CD14-positive monocyte (primary cell): ENCODE data around the gene UPB1. TPM values are rescaled to one million over a fixed set of nuclear protein-coding genes. Genes with fewer than 3 reads are reported as not detected.

ENCODE experiments used
- DNase-seq, 3 donors: peaks; one replicate each; pipeline ENCODE4 v3.0.0-alpha.2; 2011 to 2022
- H2AFZ ChIP-seq: 2 replicates; pipeline ENCODE4 v1.6.0; 2012; ENCODE audit warnings: mild to moderate bottlenecking, low read depth, low read length, inconsistent platforms; ENCODE audit not compliant: insufficient read depth, poor library complexity, severe bottlenecking
- H3K27ac ChIP-seq, 2 donors: 1 replicate in 1 of 2; 2 replicates in 1 of 2; pipeline ENCODE4 v1.5.1; 2012 to 2013; ENCODE audit warnings: low read length in 2 of 2, control low read depth in 1 of 2, inconsistent platforms in 1 of 2, low read depth in 1 of 2, mild to moderate bottlenecking in 1 of 2
- H3K27me3 ChIP-seq, 2 donors: one replicate each; pipeline versions ENCODE4 v1.6.0 to v1.6.1; 2011 to 2013; ENCODE audit warnings: low read length in 2 of 2; ENCODE audit not compliant: control insufficient read depth in 2 of 2, insufficient read depth in 2 of 2
- H3K36me3 ChIP-seq, 2 donors: replicated peaks in 1 of 2; 1 replicate in 1 of 2; 2 replicates in 1 of 2; pipeline versions ENCODE4 v1.5.1 to v1.6.1; 2012 to 2013; ENCODE audit warnings: low read length in 2 of 2, control low read depth in 1 of 2, inconsistent platforms in 1 of 2, mild to moderate bottlenecking in 1 of 2; ENCODE audit not compliant: insufficient read depth in 2 of 2, control insufficient read depth in 1 of 2
- H3K4me1 ChIP-seq, 2 donors: 1 replicate in 1 of 2; 2 replicates in 1 of 2; pipeline versions ENCODE4 v1.5.1 to v1.6.1; 2012 to 2013; ENCODE audit warnings: low read length in 2 of 2, control low read depth in 1 of 2, inconsistent platforms in 1 of 2, mild to moderate bottlenecking in 1 of 2, moderate library complexity in 1 of 2; ENCODE audit not compliant: insufficient read depth in 2 of 2, control insufficient read depth in 1 of 2
- H3K4me2 ChIP-seq: replicated peaks from 2 replicates; pipeline ENCODE3; 2012; ENCODE audit warnings: low read length, moderate library complexity, mild to moderate bottlenecking; ENCODE audit not compliant: poor library complexity, severe bottlenecking; ENCODE audit errors: extremely low read depth
- H3K4me3 ChIP-seq, 3 experiments: fragments of 200-600 bp in 1 of 3; sonication (generic) in 1 of 3; replicated peaks in 1 of 3; 1 replicate in 2 of 3; 2 replicates in 1 of 3; pipeline ENCODE4 v1.5.1; 2011 to 2013; ENCODE audit warnings: low read length in 3 of 3, mild to moderate bottlenecking in 3 of 3, control low read depth in 2 of 3, low read depth in 2 of 3, inconsistent platforms in 1 of 3, moderate library complexity in 1 of 3
- H3K79me2 ChIP-seq: 2 replicates; pipeline ENCODE4 v1.6.0; 2012; ENCODE audit warnings: mild to moderate bottlenecking, control low read depth, inconsistent platforms, low read length, moderate library complexity; ENCODE audit not compliant: insufficient read depth
- H3K9ac ChIP-seq: 2 replicates; pipeline ENCODE4 v1.6.0; 2017; ENCODE audit warnings: low read length, mild to moderate bottlenecking; ENCODE audit not compliant: insufficient read depth, poor library complexity, severe bottlenecking
- H3K9me3 ChIP-seq, 2 donors: replicated peaks in 1 of 2; 1 replicate in 1 of 2; 2 replicates in 1 of 2; pipeline versions ENCODE4 v1.5.1 to v1.6.1; 2012 to 2013; ENCODE audit warnings: low read length in 2 of 2, control low read depth in 1 of 2; ENCODE audit not compliant: control insufficient read depth in 1 of 2, insufficient read depth in 1 of 2
- H4K20me1 ChIP-seq: 2 replicates; pipeline ENCODE4 v1.6.0; 2012; ENCODE audit warnings: mild to moderate bottlenecking, low read length, control low read depth, moderate library complexity; ENCODE audit not compliant: insufficient read depth
- H3K27ac Mint-ChIP-seq, 7 donors: one replicate each; pipeline ENCODE4 v1.8.0; 2020; ENCODE audit warnings: mild to moderate bottlenecking in 7 of 7, mixed read lengths in 7 of 7, moderate library complexity in 6 of 7, inconsistent platforms in 2 of 7
- H3K27me3 Mint-ChIP-seq, 3 donors: one replicate each; pipeline ENCODE4 v1.8.0; 2021 to 2022; ENCODE audit warnings: low read depth in 3 of 3, mild to moderate bottlenecking in 3 of 3, mixed read lengths in 3 of 3, moderate library complexity in 3 of 3, inconsistent platforms in 1 of 3
- H3K36me3 Mint-ChIP-seq, 2 donors: one replicate each; pipeline ENCODE4 v1.8.0; 2020; ENCODE audit warnings: mixed read lengths in 2 of 2, inconsistent platforms in 1 of 2, mild to moderate bottlenecking in 1 of 2
- H3K4me1 Mint-ChIP-seq: one replicate; pipeline ENCODE4 v1.8.0; 2020; ENCODE audit warnings: mild to moderate bottlenecking, mixed read lengths
- H3K4me3 Mint-ChIP-seq, 2 donors: one replicate each; pipeline ENCODE4 v1.8.0; 2020; ENCODE audit warnings: mild to moderate bottlenecking in 2 of 2, mixed read lengths in 2 of 2, moderate library complexity in 1 of 2
- H3K9me3 Mint-ChIP-seq, 7 donors: one replicate each; pipeline ENCODE4 v1.8.0; 2020 to 2022; ENCODE audit warnings: mixed read lengths in 7 of 7, mild to moderate bottlenecking in 6 of 7, moderate library complexity in 6 of 7, inconsistent platforms in 2 of 7
- CTCF ChIP-seq: fragments of 200-600 bp; IDR thresholded peaks from one replicate; pipeline ENCODE4 v1.8.0; 2022; ENCODE audit warnings: antibody characterized with exemption, mild to moderate bottlenecking
- WGBS: methylation state at CpG from one replicate; pipeline ENCODE4 v1.1.5; 2013; ENCODE audit warnings: missing lambda C conversion rate; ENCODE audit not compliant: insufficient coverage; 5-methylcytosine and 5-hydroxymethylcytosine counted together
- intact Hi-C, 2 donors: fragments of 100-400 bp; cut with micrococcal nuclease; formaldehyde crosslinking; loops; one replicate each; pipeline versions ENCODE4 v1.15.0 to v1.15.1; 2023
- polyA minus RNA-seq: library from RNA; depleted of rRNA, polyadenylated mRNA; stranded (reverse); fragments of >200 nt; gene quantifications from 2 replicates; pipeline ENCODE4 v1.2.3, GENCODE V29; 2012
- polyA plus RNA-seq, 3 donors: library from polyadenylated mRNA; depleted of rRNA in 1 of 3; unstranded in 2 of 3; stranded (reverse) in 1 of 3; fragments of 300-500 nt in 2 of 3; fragments of >200 nt in 1 of 3; fragmentation: Illumina TruSeq in 2 of 3; gene quantifications; 1 replicate in 2 of 3; 2 replicates in 1 of 3; pipeline ENCODE4 v1.2.3, GENCODE V29; 2012 to 2021
- total RNA-seq, 12 experiments: library from RNA in 1 of 12; stranded (reverse) in 1 of 12; fragments of 120-200 nt in 1 of 12; gene quantifications; one replicate each; pipeline ENCODE4 v1.2.4 and lab custom pipeline; 2013 to 2026; ENCODE audit warnings: mixed read lengths in 6 of 12, inconsistent platforms in 1 of 12

The UPB1 gene
- total RNA-seq (2013): 0.15 TPM
- polyA plus RNA-seq (under 1 TPM in 2 of 3 donors, not detected in 1; 0.13 to 0.17 TPM), polyA minus RNA-seq (under 0.01 and 0.24 TPM in 2 replicates), total RNA-seq (lab: John Stamatoyannopoulos, UW) (1.2 to 48.8 (median 3.2) reads per million in 11 experiments)

GRCh38 chr22:24494528-24495364 lies at the start of gene UPB1:
Gene UPB1 (plus strand): TSS chr22:24495332. CDS start chr22:24495404, 72 bp downstream.
- peaks cover 4 to 7% of the 10 kb centered on the region in 2 donors for H3K9me3 ChIP-seq
- no peak for DNase-seq
- H3K4me3 ChIP-seq: peak within 1 kb of the TSS in 1 of 3 experiments; percentile 38
- intact Hi-C loops: loop anchor here in 1 of 2 donors (5.0 kb wide), 1 partner anchor 43 kb away; no protein-coding TSS in a partner anchor
- H3K27me3 ChIP-seq: peaks cover 12 to 23% of the 10 kb centered on the region in 2 donors
- H3K27ac Mint-ChIP-seq: peak within 1 kb of the TSS in 1 of 7 donors; percentile 77
- H3K9ac ChIP-seq: peak within 1 kb of the TSS; percentile 1
- H3K27ac ChIP-seq: no peak within 1 kb of the TSS
- peaks cover 25 to 29% of the 10 kb centered on the region in 2 donors for H3K4me1 ChIP-seq
- peaks cover 34% of the 10 kb centered on the region for H3K4me1 Mint-ChIP-seq
- 29% methylated on average over 74 of the region's 76 CpGs for WGBS
- H4K20me1 ChIP-seq: no peaks in the 10 kb centered on the region
- H3K79me2 ChIP-seq: no peaks in the 10 kb centered on the region
- H3K4me3 Mint-ChIP-seq: peak within 1 kb of the TSS; percentile 1 to 76
- peak within 1 kb of the TSS; percentile 48 for H3K4me2 ChIP-seq
- peaks cover 36 to 40% (median 39%) of the 10 kb centered on the region in 3 donors for H3K27me3 Mint-ChIP-seq
- TF ChIP-seq CTCF: no peak
- peaks cover 0 to 12% (median 7%) of the 10 kb centered on the region in 7 donors for H3K9me3 Mint-ChIP-seq
- no peaks in the 10 kb centered on the region for H3K36me3 ChIP-seq
- peak within 1 kb of the TSS; percentile 65 for H2AFZ ChIP-seq
- peaks cover 9 to 10% of the 10 kb centered on the region in 2 donors for H3K36me3 Mint-ChIP-seq

- Histone ChIP-seq H3K4me3 (no peak overlapping the region), H3K36me3 (peaks cover 2 to 10% of the 10 kb centered on the region in 2 donors), H4K20me1 (no peaks in the 10 kb centered on the region), H2AFZ (no peak overlapping the region), H3K9me3 (no peaks in the 10 kb centered on the region), H3K4me2 (no peak overlapping the region), H3K4me1 (peaks cover 48 to 65% of the 10 kb centered on the region in 2 donors), H3K27ac (no peak overlapping the region), H3K79me2 (peaks cover 19% of the 10 kb centered on the region), H3K9ac (no peak overlapping the region), H3K27me3 (no peaks in the 10 kb centered on the region)
- peak overlapping the region in 3 of 7 donors; percentile 15 to 68 (median 24) for H3K27ac Mint-ChIP-seq
- peaks cover 0 to 7% (median 0%) of the 10 kb centered on the region in 3 donors for H3K27me3 Mint-ChIP-seq
- TF ChIP-seq CTCF: no peak
- peaks cover 45 to 60% of the 10 kb centered on the region in 2 donors for H3K36me3 Mint-ChIP-seq
- intact Hi-C loops: no loop called here
- H3K4me3 Mint-ChIP-seq: no peak overlapping the region
- WGBS: 97% methylated on average over 8 of the region's 11 CpGs
- peak in 1 of 3 donors; percentile 63 for DNase-seq
- H3K9me3 Mint-ChIP-seq: peaks cover 0 to 2% (median 0%) of the 10 kb centered on the region in 7 donors
- peaks cover 66% of the 10 kb centered on the region for H3K4me1 Mint-ChIP-seq
These were observed 49.5 kb upstream of the UPB1 start for GRCh38 chr22:24445481-24446259.
